IMR-90 (cell line): Measurements from ENCODE around the gene TTC27. TPM values are rescaled to one million over a fixed set of nuclear protein-coding genes. Genes with fewer than 3 reads are reported as not detected.

Experiments
- ATAC-seq: fragments of 200-7000 bp; cut with Tn5 transposase; 2 replicates; pipeline ENCODE4 v1.9.1; 2020; ENCODE audit warnings: low read depth, mild to moderate bottlenecking, moderate library complexity
- BruUV-seq: library from RNA; stranded (reverse); fragments of 400-500 nt; replicated peaks from 2 replicates; lab custom pipeline; 2021; lab: Mats Ljungman, UMichigan
- CTCF ChIA-PET: fragments of 300-600 bp; formaldehyde crosslinking; extraction: SDS; loops from one replicate; lab custom pipeline; 2021; ENCODE audit warnings: antibody characterized with exemption; lab: Yijun Ruan, JAX
- POLR2A ChIA-PET: fragments of 300-600 bp; sonication (Branson Sonifier 250); formaldehyde crosslinking; loops from one replicate; lab custom pipeline; 2022; ENCODE audit warnings: antibody characterized with exemption; ENCODE audit not compliant: unreplicated experiment; lab: Charles Lee
- DNase-seq: peaks from one replicate; pipeline ENCODE4 v3.0.0; 2013
- H2AFZ ChIP-seq: replicated peaks from 2 replicates; pipeline ENCODE3; 2013; ENCODE audit warnings: low read length, mild to moderate bottlenecking; ENCODE audit not compliant: poor library complexity
- H2AK5ac ChIP-seq: 2 replicates; pipeline ENCODE4 v1.6.1; 2013; ENCODE audit warnings: low read depth, low read length, inconsistent platforms
- H2AK9ac ChIP-seq: replicated peaks from 2 replicates; pipeline ENCODE3; 2013; ENCODE audit warnings: mild to moderate bottlenecking, low read depth, low read length, moderate library complexity; ENCODE audit not compliant: poor library complexity
- H2BK120ac ChIP-seq: 2 replicates; pipeline ENCODE4 v1.6.1; 2013; ENCODE audit warnings: low read depth, low read length, inconsistent platforms
- H2BK15ac ChIP-seq: 3 replicates; pipeline ENCODE4 v1.6.1; 2013; ENCODE audit warnings: low read depth, low read length, inconsistent platforms
- H2BK20ac ChIP-seq: 2 replicates; pipeline ENCODE4 v1.6.1; 2013; ENCODE audit warnings: low read depth, mild to moderate bottlenecking, inconsistent platforms, low read length, moderate library complexity
- H2BK5ac ChIP-seq: 2 replicates; pipeline ENCODE4 v1.6.1; 2013; ENCODE audit warnings: mild to moderate bottlenecking, low read depth, low read length, inconsistent platforms; ENCODE audit not compliant: poor library complexity, severe bottlenecking
- H3K14ac ChIP-seq: replicated peaks from 2 replicates; pipeline ENCODE4 v1.6.1; 2013; ENCODE audit warnings: low read depth, low read length, inconsistent platforms
- H3K18ac ChIP-seq: 2 replicates; pipeline ENCODE4 v1.6.1; 2013; ENCODE audit warnings: low read depth, low read length, control low read depth
- H3K23ac ChIP-seq: 2 replicates; pipeline ENCODE4 v1.6.1; 2013; ENCODE audit warnings: low read depth, low read length, inconsistent platforms
- H3K27ac ChIP-seq: 2 replicates; pipeline ENCODE4 v1.5.1; 2013; ENCODE audit warnings: mild to moderate bottlenecking, control low read depth, low read length; ENCODE audit not compliant: insufficient read depth
- H3K27me3 ChIP-seq: 2 replicates; pipeline ENCODE4 v1.6.1; 2013; ENCODE audit warnings: low read length; ENCODE audit not compliant: control insufficient read depth, insufficient read depth
- H3K36me3 ChIP-seq: 2 replicates; pipeline ENCODE4 v1.6.1; 2013; ENCODE audit warnings: low read length, mixed read lengths; ENCODE audit not compliant: control insufficient read depth, insufficient read depth
- H3K4ac ChIP-seq: 2 replicates; pipeline ENCODE4 v1.6.1; 2013; ENCODE audit warnings: low read depth, low read length, inconsistent platforms
- H3K4me1 ChIP-seq: 2 replicates; pipeline ENCODE4 v1.6.1; 2013; ENCODE audit warnings: low read length, mixed read lengths; ENCODE audit not compliant: control insufficient read depth, insufficient read depth
- H3K4me2 ChIP-seq: 2 replicates; pipeline ENCODE4 v1.6.1; 2013; ENCODE audit warnings: low read depth, mild to moderate bottlenecking, control low read depth, low read length, moderate library complexity
- H3K4me3 ChIP-seq: 2 replicates; pipeline ENCODE4 v1.5.1; 2013; ENCODE audit warnings: low read depth, mild to moderate bottlenecking, control low read depth, low read length, moderate library complexity; ENCODE audit not compliant: insufficient read depth
- H3K56ac ChIP-seq: 2 replicates; pipeline ENCODE4 v1.6.1; 2013; ENCODE audit warnings: low read length, inconsistent platforms; ENCODE audit not compliant: insufficient read depth; ENCODE audit errors: extremely low read depth
- H3K79me1 ChIP-seq, 2 experiments: 2 replicates each; pipeline ENCODE4 v1.6.1; 2013; ENCODE audit warnings: low read length in 2 of 2, inconsistent platforms in 1 of 2, low read depth in 1 of 2
- H3K9ac ChIP-seq: 2 replicates; pipeline ENCODE4 v1.6.1; 2013; ENCODE audit warnings: low read depth, low read length, control low read depth
- H3K9me1 ChIP-seq: 2 replicates; pipeline ENCODE4 v1.6.1; 2013; ENCODE audit warnings: low read length, inconsistent platforms; ENCODE audit not compliant: insufficient read depth
- H3K9me3 ChIP-seq: 2 replicates; pipeline ENCODE4 v1.6.1; 2013; ENCODE audit warnings: low read length; ENCODE audit not compliant: control insufficient read depth, insufficient read depth
- H4K20me1 ChIP-seq: 2 replicates; pipeline ENCODE4 v1.6.1; 2013; ENCODE audit warnings: low read length, inconsistent platforms; ENCODE audit not compliant: insufficient read depth
- H4K5ac ChIP-seq: 2 replicates; pipeline ENCODE4 v1.6.1; 2013; ENCODE audit warnings: mild to moderate bottlenecking, low read depth, low read length, control low read depth
- H4K8ac ChIP-seq, 2 experiments: 2 replicates each; pipeline ENCODE4 v1.6.1; 2013; ENCODE audit warnings: low read depth in 2 of 2, low read length in 2 of 2, control low read depth in 1 of 2, inconsistent platforms in 1 of 2
- H4K91ac ChIP-seq: 2 replicates; pipeline ENCODE4 v1.6.1; 2013; ENCODE audit warnings: low read depth, low read length, inconsistent platforms; ENCODE audit not compliant: insufficient read depth
- BHLHE40 ChIP-seq: fragments of 150-350 bp; IDR thresholded peaks from 2 replicates; pipeline ENCODE4 v1.6.1; 2016; ENCODE audit warnings: mild to moderate bottlenecking, low read depth, low read length
- CEBPB ChIP-seq: IDR thresholded peaks from 2 replicates; pipeline ENCODE4 v1.6.1; 2012; ENCODE audit warnings: low read depth, low read length, improper control_type of control experiment
- CHD1 ChIP-seq: IDR thresholded peaks from 2 replicates; pipeline ENCODE4 v1.6.1; 2012; ENCODE audit warnings: low read depth, low read length, improper control_type of control experiment
- FOS ChIP-seq: fragments of 150-350 bp; IDR thresholded peaks from 2 replicates; pipeline ENCODE4 v1.6.1; 2016; ENCODE audit warnings: low read depth, low read length
- MAFK ChIP-seq: IDR thresholded peaks from 2 replicates; pipeline ENCODE4 v1.6.1; 2012; ENCODE audit warnings: low read depth, low read length, improper control_type of control experiment
- MAZ ChIP-seq: IDR thresholded peaks from 2 replicates; pipeline ENCODE4 v1.6.1; 2012; ENCODE audit warnings: low read depth, mild to moderate bottlenecking, low read length, improper control_type of control experiment, moderate library complexity, borderline replicate concordance
- MXI1 ChIP-seq: IDR thresholded peaks from 2 replicates; pipeline ENCODE4 v1.6.1; 2012; ENCODE audit warnings: low read depth, mild to moderate bottlenecking, low read length, moderate library complexity, borderline replicate concordance
- NFE2L2 ChIP-seq: fragments of 150-350 bp; IDR thresholded peaks from 2 replicates; pipeline ENCODE4 v1.6.1; 2016; ENCODE audit warnings: low read depth, mild to moderate bottlenecking, low read length
- POLR2A ChIP-seq: IDR thresholded peaks from 2 replicates; pipeline ENCODE4 v1.6.1; 2012; ENCODE audit warnings: mild to moderate bottlenecking, low read depth, low read length
- RAD21 ChIP-seq: IDR thresholded peaks from 2 replicates; pipeline ENCODE4 v1.6.1; 2012; ENCODE audit warnings: low read length, improper control_type of control experiment
- RCOR1 ChIP-seq: IDR thresholded peaks from 2 replicates; pipeline ENCODE4 v1.6.1; 2012; ENCODE audit warnings: mild to moderate bottlenecking, low read length, improper control_type of control experiment; ENCODE audit not compliant: insufficient replicate concordance
- RFX5 ChIP-seq: IDR thresholded peaks from 2 replicates; pipeline ENCODE4 v1.8.0; 2012; ENCODE audit warnings: low read depth, mild to moderate bottlenecking, low read length, moderate library complexity
- SMC3 ChIP-seq: fragments of 150-350 bp; IDR thresholded peaks from 2 replicates; pipeline ENCODE4 v1.6.1; 2016; ENCODE audit warnings: low read depth, mild to moderate bottlenecking, antibody characterized with exemption, low read length, moderate library complexity
- WGBS, 2 experiments: methylation state at CpG; one replicate each; pipeline versions ENCODE4 v1.1.5 to v1.1.7; 2013; ENCODE audit warnings: missing lambda C conversion rate in 2 of 2; ENCODE audit not compliant: insufficient read length in 1 of 2; ENCODE audit errors: extremely low coverage in 2 of 2; 5-methylcytosine and 5-hydroxymethylcytosine counted together
- dilution Hi-C: fragments of 300-500 bp; cut with HindIII; formaldehyde crosslinking; loops from one replicate; pipeline ENCODE4 v1.14.3; 2018; ENCODE audit warnings: low sequenced_read_pairs; ENCODE audit not compliant: unreplicated experiment
- in situ Hi-C: fragments of 300-500 bp; cut with MboI; formaldehyde crosslinking; loops from 3 replicates; pipeline ENCODE4 v1.14.3; 2019; ENCODE audit warnings: low sequenced_read_pairs, inconsistent platforms, mixed read lengths
- intact Hi-C: fragments of 100-400 bp; cut with micrococcal nuclease; formaldehyde crosslinking; loops from 2 replicates; pipeline ENCODE4 v1.10.0; 2022
- polyA plus RNA-seq, 3 experiments: library from polyadenylated mRNA; depleted of rRNA; stranded (reverse); fragments of >200 nt; gene quantifications; 2 replicates each; pipeline ENCODE4 v1.2.3, GENCODE V29; 2012; ENCODE audit warnings: low replicate concordance in 1 of 3
- total RNA-seq: library from RNA; depleted of rRNA; stranded (reverse); fragments of >200 nt; gene quantifications from 2 replicates; pipeline ENCODE4 v1.2.3, GENCODE V29; 2012
- TF ChIP-seq, protein P1 (sequence below): fragments of 150-350 bp; IDR thresholded peaks from 2 replicates; pipeline ENCODE4 v1.6.1; 2017; ENCODE audit warnings: mild to moderate bottlenecking, antibody characterized with exemption, low read length, low read depth
- TF ChIP-seq, protein P2 (sequence below): conservative IDR thresholded peaks from 2 replicates; pipeline ENCODE4 v1.5.1; 2012; ENCODE audit warnings: mild to moderate bottlenecking, low read depth, low read length, improper control_type of control experiment
- TF ChIP-seq, protein P3 (sequence below): fragments of 150-350 bp; IDR thresholded peaks from 2 replicates; pipeline ENCODE4 v1.6.1; 2016; ENCODE audit warnings: low read depth, mild to moderate bottlenecking, low read length, moderate library complexity, borderline replicate concordance

Gene TTC27
- total and polyA plus RNA-seq, 2 of the 4 experiments (the other 2 are of a cell fraction) = 12.7 to 30.5 TPM

DNA sequence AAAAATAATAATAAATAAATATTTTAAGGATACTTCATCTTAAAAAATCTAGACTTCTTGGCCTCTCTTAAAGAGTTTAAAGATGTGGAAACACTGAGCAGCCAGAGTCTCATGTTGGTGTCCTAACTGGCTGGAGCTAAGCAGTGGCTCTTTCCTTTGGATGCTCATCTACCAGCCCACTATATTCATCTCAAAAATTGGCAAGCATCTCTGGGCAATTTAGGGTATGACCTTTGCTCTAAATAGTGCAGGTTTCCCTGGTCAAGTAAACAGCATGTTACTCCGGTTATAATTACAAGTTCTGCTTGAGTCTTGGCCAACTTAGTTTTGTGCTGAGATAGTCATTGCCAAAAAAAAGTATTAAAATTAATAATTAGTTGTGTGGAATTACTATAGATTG, 117.8 kb downstream of the TTC27 start:
- Histone ChIP-seq H3K18ac (peak overlapping the region; percentile 24; the same call in 1 of the 2 replicates), H3K23ac (no peak overlapping the region), H3K4ac (peak overlapping the region; percentile 57; the same call in 1 of the 2 replicates), H2BK120ac (peak overlapping the region; percentile 9; the same call in 1 of the 2 replicates), H2BK15ac (no peak overlapping the region; the same call in 2 of the 3 replicates), H3K27me3 (no peaks in the 10 kb centered on the region), H3K4me3 (no peak overlapping the region), H3K9ac (no peak overlapping the region), H3K79me1 (peaks cover 0 to 11% of the 10 kb centered on the region in 2 experiments; a peak in 2 of 4 replicates), H4K20me1 (no peaks in the 10 kb centered on the region), H2AFZ (no peak overlapping the region), H3K27ac (no peak overlapping the region), H4K8ac (peak overlapping the region; percentile 5 to 26; a peak in 2 of 4 replicates), H2BK20ac (peak overlapping the region; percentile 31), H3K4me2 (no peak overlapping the region), H3K36me3 (peaks cover 2% of the 10 kb centered on the region), H4K5ac (no peak overlapping the region), H2AK5ac (no peak overlapping the region), H3K4me1 (peaks cover 11% of the 10 kb centered on the region), H3K14ac (0 out of 2 replicates have a peak overlapping the region, but pooled peaks have one; percentile 25), H3K9me1 (peaks cover 5% of the 10 kb centered on the region), H2BK5ac (peak overlapping the region; percentile 93), H4K91ac (peak overlapping the region; percentile 58), H3K9me3 (no peaks in the 10 kb centered on the region), H2AK9ac (no peak overlapping the region), H3K56ac (0 out of 2 replicates have a peak overlapping the region, but pooled peaks have one; percentile 32)
- POLR2A ChIA-PET = no interaction called here
- dilution Hi-C loops = no loop called here
- WGBS, 2 experiments = 80% methylated on average over 1 of the region's 1 CpG; no CpG with 5 or more reads in 1 of the 2 experiments
- no TSS peak for BruUV-seq
- ATAC-seq (no peak), DNase-seq (no peak)
- TF ChIP-seq RAD21 (no peak), CEBPB (no peak), MAZ (no peak), MAFK (no peak), CHD1 (no peak), BHLHE40 (no peak), FOS (no peak), RCOR1 (no peak), RFX5 (no peak), NFE2L2 (no peak), MXI1 (no peak), POLR2A (no peak), SMC3 (no peak)
- TF ChIP-seq, protein P1, sequence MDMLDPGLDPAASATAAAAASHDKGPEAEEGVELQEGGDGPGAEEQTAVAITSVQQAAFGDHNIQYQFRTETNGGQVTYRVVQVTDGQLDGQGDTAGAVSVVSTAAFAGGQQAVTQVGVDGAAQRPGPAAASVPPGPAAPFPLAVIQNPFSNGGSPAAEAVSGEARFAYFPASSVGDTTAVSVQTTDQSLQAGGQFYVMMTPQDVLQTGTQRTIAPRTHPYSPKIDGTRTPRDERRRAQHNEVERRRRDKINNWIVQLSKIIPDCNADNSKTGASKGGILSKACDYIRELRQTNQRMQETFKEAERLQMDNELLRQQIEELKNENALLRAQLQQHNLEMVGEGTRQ = no peak
- TF ChIP-seq, protein P2, sequence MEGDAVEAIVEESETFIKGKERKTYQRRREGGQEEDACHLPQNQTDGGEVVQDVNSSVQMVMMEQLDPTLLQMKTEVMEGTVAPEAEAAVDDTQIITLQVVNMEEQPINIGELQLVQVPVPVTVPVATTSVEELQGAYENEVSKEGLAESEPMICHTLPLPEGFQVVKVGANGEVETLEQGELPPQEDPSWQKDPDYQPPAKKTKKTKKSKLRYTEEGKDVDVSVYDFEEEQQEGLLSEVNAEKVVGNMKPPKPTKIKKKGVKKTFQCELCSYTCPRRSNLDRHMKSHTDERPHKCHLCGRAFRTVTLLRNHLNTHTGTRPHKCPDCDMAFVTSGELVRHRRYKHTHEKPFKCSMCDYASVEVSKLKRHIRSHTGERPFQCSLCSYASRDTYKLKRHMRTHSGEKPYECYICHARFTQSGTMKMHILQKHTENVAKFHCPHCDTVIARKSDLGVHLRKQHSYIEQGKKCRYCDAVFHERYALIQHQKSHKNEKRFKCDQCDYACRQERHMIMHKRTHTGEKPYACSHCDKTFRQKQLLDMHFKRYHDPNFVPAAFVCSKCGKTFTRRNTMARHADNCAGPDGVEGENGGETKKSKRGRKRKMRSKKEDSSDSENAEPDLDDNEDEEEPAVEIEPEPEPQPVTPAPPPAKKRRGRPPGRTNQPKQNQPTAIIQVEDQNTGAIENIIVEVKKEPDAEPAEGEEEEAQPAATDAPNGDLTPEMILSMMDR = no peak
- TF ChIP-seq, protein P3, sequence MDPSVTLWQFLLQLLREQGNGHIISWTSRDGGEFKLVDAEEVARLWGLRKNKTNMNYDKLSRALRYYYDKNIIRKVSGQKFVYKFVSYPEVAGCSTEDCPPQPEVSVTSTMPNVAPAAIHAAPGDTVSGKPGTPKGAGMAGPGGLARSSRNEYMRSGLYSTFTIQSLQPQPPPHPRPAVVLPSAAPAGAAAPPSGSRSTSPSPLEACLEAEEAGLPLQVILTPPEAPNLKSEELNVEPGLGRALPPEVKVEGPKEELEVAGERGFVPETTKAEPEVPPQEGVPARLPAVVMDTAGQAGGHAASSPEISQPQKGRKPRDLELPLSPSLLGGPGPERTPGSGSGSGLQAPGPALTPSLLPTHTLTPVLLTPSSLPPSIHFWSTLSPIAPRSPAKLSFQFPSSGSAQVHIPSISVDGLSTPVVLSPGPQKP = no peak
- in situ Hi-C loops = no loop called here
- intact Hi-C loops = no loop called here
- CTCF ChIA-PET = interaction anchor here (0.6 to 0.9 kb wide), 2 partner anchors 69 to 294 kb away, joined by 4 to 5 read pairs; no protein-coding TSS in a partner anchor
